Liver (tissue), 3 donors: ENCODE measurements around the gene PSRC1.

Experiments
- HNF4A ChIP-seq, 2 donors: conservative IDR thresholded peaks; 2 replicates each; pipeline ENCODE4 v1.6.1; 2016; ENCODE audit warnings: antibody characterized with exemption in 2 of 2, mild to moderate bottlenecking in 2 of 2
- HNF4G ChIP-seq: IDR thresholded peaks from 2 replicates; pipeline ENCODE4 v1.6.1; 2016; ENCODE audit warnings: antibody characterized with exemption
- TF ChIP-seq, protein P1 (sequence below): IDR thresholded peaks from 2 replicates; pipeline ENCODE4 v1.6.1; 2016; ENCODE audit warnings: antibody characterized with exemption
- TF ChIP-seq, protein P2 (sequence below): IDR thresholded peaks from 2 replicates; pipeline ENCODE4 v1.6.1; 2016; ENCODE audit warnings: antibody characterized with exemption, mild to moderate bottlenecking
- TF ChIP-seq, protein P3 (sequence below): fragments of 150-350 bp; IDR thresholded peaks from 2 replicates; pipeline ENCODE4 v1.5.1; 2017; ENCODE audit warnings: improper control_type of control experiment, low read depth, low read length; ENCODE audit not compliant: missing input control
- TF ChIP-seq, protein P4 (sequence below): IDR thresholded peaks from 2 replicates; pipeline ENCODE4 v1.6.1; 2016; ENCODE audit warnings: antibody characterized with exemption
- donor health status: healthy.
- donor health status: healthy.

DNA sequence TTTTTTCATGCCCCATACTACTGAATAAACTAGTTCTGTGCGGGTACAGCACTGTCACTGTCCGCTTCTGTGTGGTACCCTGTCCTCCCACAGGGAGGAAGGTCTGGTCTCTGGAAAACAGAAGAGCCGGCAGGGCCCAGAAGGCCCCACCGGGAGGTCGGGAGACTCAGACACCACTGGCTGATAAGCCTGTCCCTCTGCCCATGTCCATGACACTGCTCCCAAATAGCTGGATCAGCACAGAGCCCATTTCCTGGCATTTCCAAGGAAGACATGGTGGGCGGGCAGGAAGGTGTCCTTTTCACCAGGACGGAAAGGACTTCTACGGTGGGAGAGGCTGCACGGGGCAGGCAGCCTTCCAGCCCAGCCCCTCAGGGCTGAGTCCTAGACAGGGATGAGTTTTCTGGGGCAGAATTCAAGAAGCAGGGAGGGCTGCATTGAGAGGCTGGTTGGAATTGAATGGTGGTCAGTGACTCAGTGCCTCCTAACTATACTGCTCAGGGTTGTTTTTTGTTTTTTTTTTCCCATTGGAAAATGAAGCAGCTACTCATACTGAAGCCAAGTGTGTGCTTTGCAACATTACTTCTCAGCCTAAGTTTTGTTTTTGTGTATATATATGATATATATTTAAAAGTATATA is 7.1 kb downstream of the PSRC1 start:
- TF ChIP-seq, protein P1, sequence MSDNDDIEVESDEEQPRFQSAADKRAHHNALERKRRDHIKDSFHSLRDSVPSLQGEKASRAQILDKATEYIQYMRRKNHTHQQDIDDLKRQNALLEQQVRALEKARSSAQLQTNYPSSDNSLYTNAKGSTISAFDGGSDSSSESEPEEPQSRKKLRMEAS: no peak
- TF ChIP-seq, protein P2, sequence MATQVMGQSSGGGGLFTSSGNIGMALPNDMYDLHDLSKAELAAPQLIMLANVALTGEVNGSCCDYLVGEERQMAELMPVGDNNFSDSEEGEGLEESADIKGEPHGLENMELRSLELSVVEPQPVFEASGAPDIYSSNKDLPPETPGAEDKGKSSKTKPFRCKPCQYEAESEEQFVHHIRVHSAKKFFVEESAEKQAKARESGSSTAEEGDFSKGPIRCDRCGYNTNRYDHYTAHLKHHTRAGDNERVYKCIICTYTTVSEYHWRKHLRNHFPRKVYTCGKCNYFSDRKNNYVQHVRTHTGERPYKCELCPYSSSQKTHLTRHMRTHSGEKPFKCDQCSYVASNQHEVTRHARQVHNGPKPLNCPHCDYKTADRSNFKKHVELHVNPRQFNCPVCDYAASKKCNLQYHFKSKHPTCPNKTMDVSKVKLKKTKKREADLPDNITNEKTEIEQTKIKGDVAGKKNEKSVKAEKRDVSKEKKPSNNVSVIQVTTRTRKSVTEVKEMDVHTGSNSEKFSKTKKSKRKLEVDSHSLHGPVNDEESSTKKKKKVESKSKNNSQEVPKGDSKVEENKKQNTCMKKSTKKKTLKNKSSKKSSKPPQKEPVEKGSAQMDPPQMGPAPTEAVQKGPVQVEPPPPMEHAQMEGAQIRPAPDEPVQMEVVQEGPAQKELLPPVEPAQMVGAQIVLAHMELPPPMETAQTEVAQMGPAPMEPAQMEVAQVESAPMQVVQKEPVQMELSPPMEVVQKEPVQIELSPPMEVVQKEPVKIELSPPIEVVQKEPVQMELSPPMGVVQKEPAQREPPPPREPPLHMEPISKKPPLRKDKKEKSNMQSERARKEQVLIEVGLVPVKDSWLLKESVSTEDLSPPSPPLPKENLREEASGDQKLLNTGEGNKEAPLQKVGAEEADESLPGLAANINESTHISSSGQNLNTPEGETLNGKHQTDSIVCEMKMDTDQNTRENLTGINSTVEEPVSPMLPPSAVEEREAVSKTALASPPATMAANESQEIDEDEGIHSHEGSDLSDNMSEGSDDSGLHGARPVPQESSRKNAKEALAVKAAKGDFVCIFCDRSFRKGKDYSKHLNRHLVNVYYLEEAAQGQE: no peak
- TF ChIP-seq, protein P3, sequence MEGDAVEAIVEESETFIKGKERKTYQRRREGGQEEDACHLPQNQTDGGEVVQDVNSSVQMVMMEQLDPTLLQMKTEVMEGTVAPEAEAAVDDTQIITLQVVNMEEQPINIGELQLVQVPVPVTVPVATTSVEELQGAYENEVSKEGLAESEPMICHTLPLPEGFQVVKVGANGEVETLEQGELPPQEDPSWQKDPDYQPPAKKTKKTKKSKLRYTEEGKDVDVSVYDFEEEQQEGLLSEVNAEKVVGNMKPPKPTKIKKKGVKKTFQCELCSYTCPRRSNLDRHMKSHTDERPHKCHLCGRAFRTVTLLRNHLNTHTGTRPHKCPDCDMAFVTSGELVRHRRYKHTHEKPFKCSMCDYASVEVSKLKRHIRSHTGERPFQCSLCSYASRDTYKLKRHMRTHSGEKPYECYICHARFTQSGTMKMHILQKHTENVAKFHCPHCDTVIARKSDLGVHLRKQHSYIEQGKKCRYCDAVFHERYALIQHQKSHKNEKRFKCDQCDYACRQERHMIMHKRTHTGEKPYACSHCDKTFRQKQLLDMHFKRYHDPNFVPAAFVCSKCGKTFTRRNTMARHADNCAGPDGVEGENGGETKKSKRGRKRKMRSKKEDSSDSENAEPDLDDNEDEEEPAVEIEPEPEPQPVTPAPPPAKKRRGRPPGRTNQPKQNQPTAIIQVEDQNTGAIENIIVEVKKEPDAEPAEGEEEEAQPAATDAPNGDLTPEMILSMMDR: no peak
- no peak for TF ChIP-seq HNF4G
- TF ChIP-seq HNF4A (conservative IDR thresholded peaks at IDR 0.05): no peak
- TF ChIP-seq, protein P4, sequence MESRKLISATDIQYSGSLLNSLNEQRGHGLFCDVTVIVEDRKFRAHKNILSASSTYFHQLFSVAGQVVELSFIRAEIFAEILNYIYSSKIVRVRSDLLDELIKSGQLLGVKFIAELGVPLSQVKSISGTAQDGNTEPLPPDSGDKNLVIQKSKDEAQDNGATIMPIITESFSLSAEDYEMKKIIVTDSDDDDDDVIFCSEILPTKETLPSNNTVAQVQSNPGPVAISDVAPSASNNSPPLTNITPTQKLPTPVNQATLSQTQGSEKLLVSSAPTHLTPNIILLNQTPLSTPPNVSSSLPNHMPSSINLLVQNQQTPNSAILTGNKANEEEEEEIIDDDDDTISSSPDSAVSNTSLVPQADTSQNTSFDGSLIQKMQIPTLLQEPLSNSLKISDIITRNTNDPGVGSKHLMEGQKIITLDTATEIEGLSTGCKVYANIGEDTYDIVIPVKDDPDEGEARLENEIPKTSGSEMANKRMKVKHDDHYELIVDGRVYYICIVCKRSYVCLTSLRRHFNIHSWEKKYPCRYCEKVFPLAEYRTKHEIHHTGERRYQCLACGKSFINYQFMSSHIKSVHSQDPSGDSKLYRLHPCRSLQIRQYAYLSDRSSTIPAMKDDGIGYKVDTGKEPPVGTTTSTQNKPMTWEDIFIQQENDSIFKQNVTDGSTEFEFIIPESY: no peak
